Endothelial cell (in vitro differentiated cells): ENCODE measurements around the gene CPN2. TPM values are rescaled to one million over a fixed set of nuclear protein-coding genes. Genes with fewer than 3 reads are reported as not detected.

ENCODE experiments used
- DNase-seq: peaks from one replicate; pipeline ENCODE4 v3.0.0; 2021; ENCODE audit warnings: low spot score
- H3K27ac Mint-ChIP-seq: one replicate; pipeline ENCODE4 v1.8.0; 2021; ENCODE audit warnings: mixed read lengths, inconsistent platforms; ENCODE audit not compliant: unreplicated experiment
- H3K27me3 Mint-ChIP-seq: one replicate; pipeline ENCODE4 v1.8.0; 2021; ENCODE audit warnings: mild to moderate bottlenecking, moderate library complexity, mixed read lengths, inconsistent platforms; ENCODE audit not compliant: unreplicated experiment
- H3K36me3 Mint-ChIP-seq: one replicate; pipeline ENCODE4 v1.8.0; 2021; ENCODE audit warnings: mild to moderate bottlenecking, low read depth, mixed read lengths, inconsistent platforms; ENCODE audit not compliant: unreplicated experiment
- H3K4me1 Mint-ChIP-seq: one replicate; pipeline ENCODE4 v1.8.0; 2021; ENCODE audit warnings: mild to moderate bottlenecking, mixed read lengths, inconsistent platforms; ENCODE audit not compliant: unreplicated experiment
- H3K4me3 Mint-ChIP-seq: one replicate; pipeline ENCODE4 v1.8.0; 2021; ENCODE audit warnings: mild to moderate bottlenecking, mixed read lengths, inconsistent platforms; ENCODE audit not compliant: unreplicated experiment
- H3K9me3 Mint-ChIP-seq: one replicate; pipeline ENCODE4 v1.8.0; 2021; ENCODE audit warnings: mixed read lengths, inconsistent platforms; ENCODE audit not compliant: unreplicated experiment
- long read RNA-seq: library from polyadenylated mRNA; unstranded; transcript quantifications from one replicate; pipeline ENCODE4 v2.0.0, GENCODE V29; 2020; ENCODE audit not compliant: unreplicated experiment
- total RNA-seq: library from RNA; stranded (reverse); fragmentation: NEBNext Ultra II Directional; extraction: Animal tissue kit (Norgen Biotek cat#: 25700); gene quantifications from one replicate; pipeline ENCODE4 v1.2.1, GENCODE V29; 2021; ENCODE audit not compliant: unreplicated experiment
- TF ChIP-seq, protein P1 (sequence below): fragments of 200-600 bp; sonication (generic); IDR thresholded peaks from one replicate; pipeline ENCODE4 v1.5.0; 2021; ENCODE audit warnings: antibody characterized with exemption; ENCODE audit not compliant: unreplicated experiment

The CPN2 gene, protein sequence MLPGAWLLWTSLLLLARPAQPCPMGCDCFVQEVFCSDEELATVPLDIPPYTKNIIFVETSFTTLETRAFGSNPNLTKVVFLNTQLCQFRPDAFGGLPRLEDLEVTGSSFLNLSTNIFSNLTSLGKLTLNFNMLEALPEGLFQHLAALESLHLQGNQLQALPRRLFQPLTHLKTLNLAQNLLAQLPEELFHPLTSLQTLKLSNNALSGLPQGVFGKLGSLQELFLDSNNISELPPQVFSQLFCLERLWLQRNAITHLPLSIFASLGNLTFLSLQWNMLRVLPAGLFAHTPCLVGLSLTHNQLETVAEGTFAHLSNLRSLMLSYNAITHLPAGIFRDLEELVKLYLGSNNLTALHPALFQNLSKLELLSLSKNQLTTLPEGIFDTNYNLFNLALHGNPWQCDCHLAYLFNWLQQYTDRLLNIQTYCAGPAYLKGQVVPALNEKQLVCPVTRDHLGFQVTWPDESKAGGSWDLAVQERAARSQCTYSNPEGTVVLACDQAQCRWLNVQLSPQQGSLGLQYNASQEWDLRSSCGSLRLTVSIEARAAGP
- not detected for total RNA-seq
- long read RNA-seq, result 0 reads

DNA sequence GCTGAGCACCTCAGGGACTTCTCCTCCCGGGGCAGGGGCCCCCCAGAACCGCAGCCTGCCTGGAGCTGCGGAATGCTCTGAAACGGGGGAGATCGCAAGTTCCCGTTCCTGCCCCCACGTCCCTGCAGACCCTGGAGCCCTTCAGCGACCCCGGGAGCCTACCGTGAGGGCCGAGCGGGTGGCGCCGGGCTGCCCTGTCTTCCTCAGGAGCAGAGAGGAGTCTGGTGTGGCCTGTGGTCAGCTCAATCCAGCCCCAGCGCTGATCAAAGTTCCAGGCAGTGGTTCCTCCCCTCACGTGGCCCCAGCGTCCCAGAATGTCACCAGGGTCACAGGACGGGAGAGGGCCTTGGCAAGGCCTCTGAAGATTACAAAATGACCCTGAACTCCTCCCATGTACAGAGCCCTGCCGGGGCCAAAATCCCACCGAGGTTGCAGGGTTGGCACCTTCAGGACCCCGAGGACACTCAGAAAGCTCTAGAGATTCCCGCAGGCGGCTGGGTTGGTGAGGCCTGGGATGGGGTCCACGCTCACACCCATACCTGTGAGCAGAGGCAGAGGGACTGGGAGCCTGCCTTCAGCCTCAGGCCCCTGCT is at the start of gene CPN2:
Gene CPN2, minus strand, starts transcription at position 249 of the 593 bp plus-strand sequence. CDS start 8,626 bp downstream, outside the sequence.
- H3K4me3 Mint-ChIP-seq, result no peak within 1 kb of the TSS
- H3K4me1 Mint-ChIP-seq, result no peaks in the 10 kb centered on the region
- no peak within 1 kb of the TSS for H3K27ac Mint-ChIP-seq
- TF ChIP-seq, protein P1, sequence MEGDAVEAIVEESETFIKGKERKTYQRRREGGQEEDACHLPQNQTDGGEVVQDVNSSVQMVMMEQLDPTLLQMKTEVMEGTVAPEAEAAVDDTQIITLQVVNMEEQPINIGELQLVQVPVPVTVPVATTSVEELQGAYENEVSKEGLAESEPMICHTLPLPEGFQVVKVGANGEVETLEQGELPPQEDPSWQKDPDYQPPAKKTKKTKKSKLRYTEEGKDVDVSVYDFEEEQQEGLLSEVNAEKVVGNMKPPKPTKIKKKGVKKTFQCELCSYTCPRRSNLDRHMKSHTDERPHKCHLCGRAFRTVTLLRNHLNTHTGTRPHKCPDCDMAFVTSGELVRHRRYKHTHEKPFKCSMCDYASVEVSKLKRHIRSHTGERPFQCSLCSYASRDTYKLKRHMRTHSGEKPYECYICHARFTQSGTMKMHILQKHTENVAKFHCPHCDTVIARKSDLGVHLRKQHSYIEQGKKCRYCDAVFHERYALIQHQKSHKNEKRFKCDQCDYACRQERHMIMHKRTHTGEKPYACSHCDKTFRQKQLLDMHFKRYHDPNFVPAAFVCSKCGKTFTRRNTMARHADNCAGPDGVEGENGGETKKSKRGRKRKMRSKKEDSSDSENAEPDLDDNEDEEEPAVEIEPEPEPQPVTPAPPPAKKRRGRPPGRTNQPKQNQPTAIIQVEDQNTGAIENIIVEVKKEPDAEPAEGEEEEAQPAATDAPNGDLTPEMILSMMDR, result no peak
- peaks cover 2% of the 10 kb centered on the region for H3K27me3 Mint-ChIP-seq
- no peak for DNase-seq
- no peaks in the 10 kb centered on the region for H3K36me3 Mint-ChIP-seq
- no peaks in the 10 kb centered on the region for H3K9me3 Mint-ChIP-seq

DNA sequence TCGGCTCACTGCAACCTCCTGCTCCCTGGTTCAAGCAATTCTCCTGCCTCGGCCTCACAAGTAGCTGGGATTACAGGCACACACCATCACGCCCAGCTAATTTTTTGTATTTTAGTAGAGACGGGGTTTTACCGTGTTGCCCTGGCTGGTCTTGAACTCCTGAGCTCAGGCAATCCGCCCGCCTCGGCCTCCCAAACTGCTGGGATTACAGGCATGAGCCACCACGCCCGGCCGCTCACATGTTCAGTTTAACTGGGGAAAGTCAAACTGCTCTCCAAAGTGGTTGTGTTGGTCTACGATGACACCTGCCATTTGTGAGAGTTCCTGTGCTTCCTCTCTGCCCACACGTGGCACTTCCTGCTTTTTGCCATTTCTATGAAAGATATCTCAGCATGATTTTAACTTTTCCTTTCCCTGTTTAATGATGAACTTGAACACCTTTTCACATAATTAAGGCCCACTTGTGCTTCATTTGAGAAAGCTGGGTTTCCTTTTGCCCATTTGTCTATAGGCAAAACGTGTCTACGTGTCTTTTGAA is 48.8 kb upstream of the CPN2 start:
- Mint-ChIP-seq H3K27ac (no peak overlapping the region), H3K27me3 (peaks cover 8% of the 10 kb centered on the region), H3K4me1 (peaks cover 34% of the 10 kb centered on the region), H3K36me3 (no peaks in the 10 kb centered on the region), H3K9me3 (no peaks in the 10 kb centered on the region), H3K4me3 (no peak overlapping the region)
- TF ChIP-seq, protein P1, result no peak
- no peak for DNase-seq

DNA sequence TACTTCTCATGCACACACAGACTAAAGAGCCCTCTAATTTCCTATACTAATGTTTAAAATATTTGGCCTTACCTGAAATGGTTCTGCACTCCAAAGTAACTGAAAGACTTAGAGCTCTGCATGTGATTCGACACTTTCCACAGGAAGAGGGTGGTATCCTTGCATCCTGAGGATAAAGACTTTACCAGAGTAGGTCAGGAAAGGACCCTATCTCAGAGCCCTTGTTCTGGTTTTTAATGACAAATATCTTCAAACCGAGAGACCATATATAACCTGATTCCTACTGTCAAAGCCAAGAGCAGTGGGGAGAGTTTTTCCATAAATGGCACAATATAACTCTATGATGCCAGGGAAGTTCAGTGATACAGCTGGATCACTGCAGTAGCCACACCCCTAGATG is 48.0 kb upstream of the CPN2 start, which contains the start of gene GP5:
Gene GP5, minus strand, starts transcription at position 101 of the 400 bp plus-strand sequence. CDS start 984 bp downstream, outside the sequence.
- TF ChIP-seq, protein P1, result no peak
- DNase-seq, result no peak
- no peak within 1 kb of the TSS for H3K4me3 Mint-ChIP-seq
- no peaks in the 10 kb centered on the region for H3K36me3 Mint-ChIP-seq
- H3K4me1 Mint-ChIP-seq, result peaks cover 34% of the 10 kb centered on the region
- no peaks in the 10 kb centered on the region for H3K9me3 Mint-ChIP-seq
- H3K27me3 Mint-ChIP-seq, result peaks cover 10% of the 10 kb centered on the region
- H3K27ac Mint-ChIP-seq, result no peak within 1 kb of the TSS

DNA sequence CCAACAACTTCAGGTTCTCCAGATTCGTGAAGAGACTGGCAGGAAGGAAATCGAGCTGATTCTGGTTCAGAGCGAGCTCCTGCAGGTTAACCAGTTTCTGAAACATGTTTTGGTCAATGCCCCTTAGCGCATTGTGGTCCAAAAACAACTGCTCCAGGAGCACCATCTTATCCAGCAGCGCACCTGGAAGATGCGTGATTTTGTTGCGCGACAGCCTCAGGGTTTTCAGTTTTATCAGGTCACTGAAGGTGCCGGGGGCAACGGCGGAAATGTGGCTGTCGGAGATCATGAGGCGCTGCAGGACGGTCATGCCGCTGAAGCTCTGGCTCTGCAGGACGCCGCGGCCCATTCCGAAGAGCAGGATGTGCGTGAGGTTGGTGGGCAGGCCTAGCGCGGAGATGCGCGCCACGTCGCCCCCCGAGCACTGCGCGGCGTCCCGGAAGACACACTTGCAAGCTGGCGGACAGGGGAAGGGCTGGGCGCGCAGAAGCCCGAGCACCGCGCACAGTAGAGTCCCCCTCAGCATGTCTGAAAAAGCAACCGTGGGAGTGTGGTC is 46.7 kb upstream of the CPN2 start:
- Mint-ChIP-seq H3K36me3 (no peaks in the 10 kb centered on the region), H3K9me3 (no peaks in the 10 kb centered on the region), H3K4me3 (no peak overlapping the region), H3K27ac (no peak overlapping the region), H3K27me3 (peaks cover 10% of the 10 kb centered on the region), H3K4me1 (peaks cover 34% of the 10 kb centered on the region)
- DNase-seq, result no peak
- TF ChIP-seq, protein P1, result no peak
